Choroid plexus epithelial cell (primary cell): ENCODE data around the gene PAFAH1B1.
"Not testable (repeated sequence)": the region's sequence is repeated elsewhere in the genome, so short reads cannot be mapped to it uniquely, and the experiment has no call there.

ENCODE experiments used
- DNase-seq: peaks from one replicate; pipeline ENCODE4 v3.0.0-alpha.2; 2010; ENCODE audit warnings: low read depth
- H3K4me3 ChIP-seq: 2 replicates; pipeline ENCODE4 v1.5.1; 2011; ENCODE audit warnings: low read depth, mild to moderate bottlenecking, control low read depth, low read length, moderate library complexity
- CTCF ChIP-seq: conservative IDR thresholded peaks from 2 replicates; pipeline ENCODE4 v1.5.1; 2011; ENCODE audit warnings: low read depth, mild to moderate bottlenecking, control low read depth, inconsistent platforms, low read length, moderate library complexity

Gene PAFAH1B1

GRCh38 chr17:2592971-2593820 lies at the start of gene PAFAH1B1:
PAFAH1B1 (plus strand) TSS chr17:2593654; CDS start chr17:2638289, 44,635 bp downstream.
- peak; percentile 69 for DNase-seq
- no peak for TF ChIP-seq CTCF
- H3K4me3 ChIP-seq = peak within 1 kb of the TSS; percentile 89

GRCh38 chr17:2545393-2545792 lies 48.1 kb upstream of the PAFAH1B1 start:
- no peak for TF ChIP-seq CTCF
- DNase-seq = no peak
- no peak overlapping the region for H3K4me3 ChIP-seq

GRCh38 chr17:2547176-2547575 lies 46.3 kb upstream of the PAFAH1B1 start:
- H3K4me3 ChIP-seq = no peak overlapping the region
- peak; percentile 55 for DNase-seq
- TF ChIP-seq CTCF = peak; percentile 8

- H3K4me3 ChIP-seq, DNase-seq: not testable (repeated sequence)
Measured at GRCh38 chr17:2548026-2548425, 45.4 kb upstream of the PAFAH1B1 start.

- TF ChIP-seq CTCF = no peak
- H3K4me3 ChIP-seq = no peak overlapping the region
- DNase-seq = no peak
Measured at GRCh38 chr17:2549392-2550211, 43.9 kb upstream of the PAFAH1B1 start.

GRCh38 chr17:2551493-2551892 lies 42.0 kb upstream of the PAFAH1B1 start:
- TF ChIP-seq CTCF = no peak

GRCh38 chr17:2551928-2552327 lies 41.5 kb upstream of the PAFAH1B1 start:
- TF ChIP-seq CTCF = no peak
- no peak for DNase-seq
- H3K4me3 ChIP-seq = no peak overlapping the region

More at GRCh38 chr17:2551493-2551892, 42.0 kb upstream of the PAFAH1B1 start:
- H3K4me3 ChIP-seq = no peak overlapping the region
- DNase-seq = no peak
